ENCODE data around the gene JOSD2.

Gene JOSD2

DNA sequence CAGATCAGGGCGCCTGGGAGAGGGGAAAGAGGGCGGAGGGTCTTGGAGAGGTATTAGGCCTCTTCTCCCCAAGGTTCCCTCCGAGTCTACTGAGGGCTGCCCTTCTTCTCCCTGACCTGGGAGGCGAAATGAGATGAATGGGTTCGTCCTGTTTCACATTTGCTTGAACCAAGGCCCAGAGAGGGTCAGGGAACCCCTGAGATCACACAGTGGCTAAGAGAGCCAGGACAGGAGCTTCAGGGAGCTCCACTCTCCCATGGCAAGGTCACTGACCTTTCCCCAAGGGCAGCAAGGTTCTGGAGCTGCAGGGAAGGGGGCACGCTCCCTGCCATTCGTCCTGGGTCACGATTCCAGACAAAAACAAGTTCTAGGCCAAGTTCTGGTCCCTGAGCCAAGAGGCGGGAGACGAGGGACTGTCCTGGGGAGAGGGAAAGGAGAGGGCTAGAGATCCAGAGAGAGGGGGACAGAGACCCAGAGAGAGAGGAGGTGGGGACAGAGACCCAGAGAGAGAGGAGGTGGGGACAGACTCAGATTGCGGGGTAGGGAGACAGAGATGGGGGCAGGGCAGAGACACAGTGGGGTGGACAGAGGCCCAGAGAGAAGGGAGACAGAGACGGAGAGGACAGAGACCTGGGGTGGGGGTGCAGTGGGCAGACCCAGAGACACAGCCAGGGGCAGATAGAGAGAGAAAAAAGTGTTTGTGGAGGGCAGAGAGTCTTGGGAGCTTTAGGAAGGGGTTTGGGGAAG, 2.2 kb upstream of the JOSD2 start:
- DNase-seq (ENCODE audit: low read depth) = no peak

DNA sequence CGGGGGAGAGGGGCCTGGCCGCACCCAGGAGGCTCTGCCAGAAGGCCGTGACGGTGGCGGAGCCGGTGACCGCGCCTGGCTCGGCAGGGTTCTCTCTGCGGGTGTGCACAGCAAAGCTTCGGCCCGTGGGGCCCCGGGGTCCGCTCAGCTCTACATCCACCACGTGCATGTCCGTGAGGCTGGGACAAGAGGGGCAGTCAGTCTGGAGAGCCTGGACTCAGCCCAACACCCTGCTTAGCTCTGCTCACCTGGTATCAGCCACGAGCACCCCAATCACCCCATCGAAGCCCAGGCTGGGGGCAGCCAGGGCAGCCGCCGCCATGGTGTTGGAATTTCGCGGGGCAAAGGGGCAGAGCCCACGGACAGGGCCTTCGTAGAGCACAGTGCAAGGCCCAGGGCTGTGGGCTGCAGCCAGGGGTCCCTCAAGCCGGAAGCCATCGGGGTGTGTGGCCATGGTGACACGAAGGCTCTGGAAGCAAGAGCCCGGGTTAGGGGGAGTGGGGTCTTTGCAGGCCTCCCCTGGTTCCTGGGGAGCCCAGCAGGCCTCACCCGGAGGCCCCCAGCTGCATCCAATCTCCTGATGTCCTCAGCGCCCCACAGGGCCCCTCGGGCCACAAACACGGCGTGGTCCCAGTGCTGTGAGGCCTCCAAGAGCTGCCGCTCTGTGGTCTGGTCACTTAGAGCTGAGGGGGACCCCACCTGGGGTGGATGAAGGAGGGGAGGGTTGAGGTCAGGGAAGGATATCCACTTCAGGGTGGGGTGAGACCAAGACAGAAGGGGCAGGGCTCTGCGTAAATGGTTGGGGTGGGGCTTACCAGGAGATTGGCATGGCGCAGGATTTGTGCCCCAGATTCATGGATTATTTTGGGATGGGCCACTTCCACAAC, 1.4 kb upstream of the JOSD2 start:
- no peak for DNase-seq (ENCODE audit: low read depth)

DNA sequence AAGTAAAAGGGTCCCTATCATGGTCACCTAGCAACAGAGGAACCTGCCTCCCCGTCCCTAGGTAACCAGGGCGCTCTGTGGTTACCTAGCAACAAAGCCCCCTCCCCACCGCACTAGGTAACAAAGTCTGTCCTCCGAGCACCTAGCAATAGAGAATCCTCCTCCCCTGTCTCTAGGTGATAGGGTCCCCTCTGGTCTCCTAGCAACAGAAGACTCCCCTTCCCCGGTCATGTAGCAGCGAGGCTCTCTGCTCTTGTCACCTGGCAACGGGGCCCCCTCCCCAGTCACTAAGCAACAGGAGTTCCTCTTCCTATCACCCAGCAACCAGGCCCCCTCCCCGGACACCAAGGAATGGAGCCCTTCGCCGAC, 307 bp downstream of the JOSD2 start:
- DNase-seq (ENCODE audit: low read depth) = no peak

DNA sequence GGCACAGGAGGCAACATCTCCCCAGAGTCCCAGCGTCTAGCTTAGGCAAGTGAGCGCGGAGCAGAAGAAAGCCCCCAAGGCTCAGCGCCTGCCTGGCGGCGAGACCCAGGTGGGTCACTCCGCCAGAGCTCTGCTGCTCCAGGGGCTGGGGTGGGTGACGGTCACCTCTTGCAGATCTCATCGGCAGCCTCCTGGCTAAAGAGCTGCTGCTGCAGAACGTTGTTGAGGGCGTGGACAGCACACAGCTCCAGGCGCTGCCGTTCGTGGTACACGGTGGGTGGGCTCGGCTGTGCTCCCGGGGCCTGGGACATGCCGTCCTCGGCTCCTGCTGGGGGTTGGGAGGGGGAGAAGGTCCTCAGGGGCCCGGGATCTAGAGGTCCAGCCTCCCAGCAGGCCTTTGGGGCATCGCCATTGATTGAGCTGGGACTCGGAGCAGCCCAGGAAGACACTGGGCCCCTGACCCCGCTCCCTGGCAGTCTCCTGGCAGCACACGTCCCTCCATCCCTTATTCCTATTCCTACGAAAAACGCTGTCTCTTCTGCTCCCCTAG, 795 bp downstream of the JOSD2 start:
- DNase-seq (ENCODE audit: low read depth) = no peak

DNA sequence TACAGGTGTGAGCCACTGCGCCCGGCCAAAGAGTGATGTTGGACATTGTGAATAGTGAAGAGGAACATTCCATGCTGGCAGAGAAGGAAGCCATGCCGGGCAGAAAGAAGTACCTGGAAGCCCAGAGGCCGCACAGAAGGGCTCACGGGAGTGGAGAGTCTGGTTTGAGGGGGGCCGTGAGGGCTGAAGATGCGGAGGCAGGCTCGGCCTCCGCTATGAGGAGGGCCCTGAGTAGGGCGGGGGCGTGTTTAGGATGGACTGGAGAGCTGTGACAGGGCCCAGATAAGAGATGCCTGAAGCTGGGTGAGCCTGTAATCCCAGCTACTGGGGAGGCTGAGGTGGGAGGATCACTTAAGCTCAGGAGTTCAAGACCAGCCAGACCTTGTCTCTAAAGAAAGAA, 1.6 kb downstream of the JOSD2 start:
- DNase-seq (ENCODE audit: low read depth) = no peak

DNA sequence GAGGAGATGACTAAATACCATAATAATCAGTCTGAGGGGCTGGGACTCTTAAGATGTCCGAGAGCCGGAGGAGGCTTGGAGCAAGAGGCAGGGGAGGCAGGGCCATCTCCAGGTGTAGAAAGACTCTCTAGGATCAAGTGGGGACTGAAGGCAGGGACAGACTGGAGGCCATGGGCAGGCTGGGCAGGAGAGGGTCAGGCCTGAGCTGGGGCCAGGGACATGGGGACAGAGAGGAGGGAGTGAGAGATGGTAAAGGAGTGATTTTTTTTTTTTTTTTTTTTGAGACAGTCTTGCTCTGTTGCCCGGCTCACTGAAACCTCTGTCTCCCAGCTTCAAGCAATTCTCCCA, 2.2 kb downstream of the JOSD2 start:
- no peak for DNase-seq (ENCODE audit: low read depth)

DNA sequence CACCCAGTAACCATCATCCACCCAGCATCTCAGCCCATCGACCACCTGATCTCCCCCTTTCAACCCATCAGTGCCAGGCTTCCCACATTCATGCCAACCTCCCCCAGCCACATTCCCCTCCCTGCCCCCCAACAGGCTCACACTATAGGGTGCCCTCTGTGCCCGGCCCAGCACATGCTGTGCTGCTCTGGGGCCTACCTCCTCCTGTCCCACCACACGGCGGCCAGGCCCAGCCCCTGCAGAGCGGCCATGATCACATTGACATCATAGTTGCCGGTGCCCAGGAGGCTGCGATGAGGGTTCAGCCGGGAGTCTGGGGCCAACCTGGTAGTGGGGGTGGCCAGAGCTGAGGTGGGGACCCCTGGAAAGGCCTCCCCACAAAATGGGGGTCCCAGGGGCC, 3.6 kb downstream of the JOSD2 start:
- DNase-seq (ENCODE audit: low read depth) = no peak

DNA sequence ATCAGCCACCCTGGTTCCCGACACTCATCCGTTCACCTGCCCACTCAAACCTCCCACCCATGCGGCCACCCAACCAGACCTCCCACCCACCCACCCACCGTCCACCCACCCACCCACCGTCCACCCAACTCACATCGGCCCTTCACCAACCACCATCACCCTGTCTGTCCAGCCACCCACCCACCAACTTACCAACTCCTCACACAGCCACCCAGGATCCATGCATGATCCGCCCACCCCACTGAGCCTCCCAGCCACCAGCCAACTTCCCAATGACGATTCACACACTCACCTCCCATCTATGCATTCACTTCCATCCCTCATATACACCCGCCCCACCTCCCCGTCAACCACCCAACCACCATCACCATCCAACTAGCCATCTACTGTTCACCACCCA, 4.3 kb downstream of the JOSD2 start:
- no peak for DNase-seq (ENCODE audit: low read depth)

DNA sequence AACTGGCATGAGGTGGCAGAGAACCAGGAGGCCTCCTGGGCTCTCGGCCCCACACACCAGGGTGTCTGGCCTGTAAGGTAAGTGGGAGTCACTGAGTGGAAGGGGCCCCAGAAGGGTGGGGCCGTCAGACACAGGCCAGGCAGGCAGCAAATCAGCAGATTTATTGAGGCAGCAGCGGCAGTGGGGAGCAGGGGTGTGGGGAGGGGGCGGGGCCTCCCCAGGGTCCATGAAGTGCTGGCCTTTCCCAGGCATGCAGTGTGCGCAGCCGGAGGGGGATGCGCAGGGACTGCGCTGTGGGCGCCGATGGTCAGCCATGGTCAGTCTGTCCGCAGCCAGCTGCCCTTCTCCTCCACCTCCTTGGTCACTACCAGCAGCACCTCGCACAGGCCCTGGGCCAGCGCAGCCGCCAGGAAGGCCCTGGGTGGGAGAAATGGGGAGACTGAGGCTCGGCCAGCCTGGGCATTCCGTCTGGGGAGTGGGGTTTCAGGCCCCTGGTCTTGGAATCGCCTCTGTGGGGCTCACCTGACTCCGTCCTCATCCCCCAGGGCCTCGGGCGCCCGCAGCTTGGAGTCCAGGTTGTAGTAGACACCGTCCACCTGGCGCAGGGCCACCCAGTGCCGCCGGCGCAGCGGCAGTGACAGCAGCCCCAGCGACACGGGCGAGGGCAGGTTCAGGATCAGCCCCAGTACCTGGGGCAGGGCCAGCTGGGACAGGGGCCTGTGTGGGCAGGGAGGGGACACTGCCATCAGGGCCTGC, 5.0 kb downstream of the JOSD2 start:
- DNase-seq (ENCODE audit: low read depth) = no peak

DNA sequence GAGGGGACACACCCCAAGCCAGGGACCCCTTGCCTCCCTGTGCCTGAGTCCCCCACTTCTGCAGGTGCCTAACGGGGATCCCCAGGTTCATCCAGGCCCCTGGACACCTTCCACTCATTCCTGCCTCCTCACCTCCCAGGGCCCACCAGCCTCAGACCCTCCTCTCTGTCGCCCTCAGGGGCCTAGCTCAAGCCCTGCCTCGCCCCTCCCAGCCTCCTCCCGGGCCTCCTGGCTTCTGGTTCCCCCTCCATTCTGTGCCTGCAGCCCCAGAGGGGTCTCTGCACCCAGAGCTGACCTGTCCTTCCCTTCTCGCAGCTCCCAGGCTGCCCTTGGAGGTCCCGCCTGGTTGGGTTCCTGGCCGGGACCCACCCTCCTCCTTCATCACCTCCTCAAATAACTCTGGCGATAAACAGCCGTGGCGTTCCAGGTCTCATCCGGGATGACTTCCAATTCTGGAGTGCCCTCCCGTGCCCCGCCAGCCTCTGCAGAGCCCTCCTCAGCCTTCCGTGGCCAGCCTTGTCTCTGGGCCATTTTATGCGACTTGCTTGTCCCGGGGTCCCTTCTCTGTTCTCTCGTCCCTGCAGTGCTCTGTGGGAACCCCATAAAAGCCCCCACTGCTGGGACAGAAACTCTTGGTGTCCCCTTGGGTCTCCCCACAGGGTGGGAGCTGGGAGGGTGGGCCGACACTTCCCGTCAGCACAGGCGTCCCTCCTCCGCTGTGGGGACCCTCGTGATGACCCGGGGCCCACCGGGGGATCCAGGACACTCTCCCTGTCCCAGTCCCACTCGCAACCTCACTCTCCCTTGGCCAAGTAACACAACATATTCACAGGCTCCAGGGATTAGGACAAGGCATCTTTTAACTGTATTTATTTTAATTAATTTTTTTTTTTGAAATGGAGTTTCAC, 9.2 kb downstream of the JOSD2 start:
- DNase-seq (ENCODE audit: low read depth) = no peak

DNA sequence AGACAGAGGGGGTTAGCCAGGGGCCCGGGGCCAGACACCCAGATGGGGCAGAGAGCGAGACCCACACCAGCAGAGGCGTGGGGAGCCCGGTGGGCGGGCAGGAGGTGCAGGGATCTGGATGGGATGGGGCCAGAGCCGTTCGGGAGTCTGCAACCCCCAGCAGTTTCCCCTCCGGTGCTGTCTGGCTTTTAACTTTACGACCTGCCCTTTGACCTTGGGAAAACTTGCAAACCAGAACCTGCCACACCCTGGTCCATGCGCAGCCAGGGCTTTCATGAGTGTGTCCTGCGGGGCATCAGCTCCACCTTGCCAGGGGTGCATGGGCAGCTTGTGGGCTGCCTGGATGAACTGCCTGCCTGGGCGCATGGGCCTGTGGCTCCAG, 9.8 kb downstream of the JOSD2 start:
- DNase-seq (ENCODE audit: low read depth) = no peak

DNA sequence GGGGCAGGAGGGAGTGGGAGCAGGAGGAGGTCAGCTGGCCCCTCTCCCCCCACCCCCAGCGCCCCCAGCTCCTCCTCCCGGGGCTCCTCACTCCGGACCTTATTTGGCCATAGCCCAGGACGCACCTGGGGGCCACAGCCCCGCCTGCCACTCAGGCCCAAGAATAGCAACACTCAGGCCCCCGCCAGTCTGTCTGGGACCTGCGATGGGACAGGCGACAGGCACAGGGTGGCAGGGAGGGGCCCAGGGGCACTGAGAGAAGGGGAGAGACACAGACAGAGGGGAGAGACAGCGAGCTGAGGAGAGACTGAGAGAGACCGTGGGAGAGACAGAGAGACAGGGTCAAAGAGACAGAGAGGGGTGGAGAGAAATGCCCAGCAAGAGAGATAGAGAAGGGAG, 10.2 kb downstream of the JOSD2 start:
- no peak for DNase-seq (ENCODE audit: low read depth)

DNA sequence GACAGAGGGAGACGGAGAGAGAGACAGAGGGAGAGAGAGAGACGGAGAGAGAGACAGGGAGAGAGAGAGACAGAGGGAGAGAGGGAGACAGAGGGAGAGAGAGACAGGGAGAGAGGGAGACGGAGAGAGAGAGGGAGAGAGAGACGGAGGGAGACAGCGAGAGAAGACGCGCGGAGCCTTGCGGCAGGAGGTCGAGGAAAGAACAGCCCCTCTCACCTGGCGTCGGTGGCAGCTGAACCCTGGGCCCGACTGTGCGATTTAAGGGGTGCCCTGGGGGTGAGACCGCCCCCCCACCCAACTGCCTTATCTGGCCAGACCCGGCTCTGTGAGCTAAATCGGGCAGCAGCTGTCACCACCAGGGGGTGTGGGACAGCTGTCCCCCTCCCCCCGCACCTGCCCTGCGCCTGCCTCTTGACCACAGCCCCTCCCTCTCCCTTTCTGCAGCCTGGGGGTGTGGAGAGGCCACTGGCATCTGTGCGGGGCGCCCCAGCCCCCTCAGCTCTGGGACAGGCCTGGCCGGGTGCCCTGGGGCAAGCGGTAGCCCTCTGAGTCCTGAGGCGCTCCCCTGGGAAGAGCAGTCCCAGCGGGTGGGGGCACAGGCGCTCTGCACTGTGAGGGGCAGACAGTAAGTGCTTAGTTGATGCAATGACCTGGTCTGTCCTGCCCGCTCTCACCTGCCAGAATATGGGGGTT, 10.8 kb downstream of the JOSD2 start:
- no peak for DNase-seq (ENCODE audit: low read depth)

DNA sequence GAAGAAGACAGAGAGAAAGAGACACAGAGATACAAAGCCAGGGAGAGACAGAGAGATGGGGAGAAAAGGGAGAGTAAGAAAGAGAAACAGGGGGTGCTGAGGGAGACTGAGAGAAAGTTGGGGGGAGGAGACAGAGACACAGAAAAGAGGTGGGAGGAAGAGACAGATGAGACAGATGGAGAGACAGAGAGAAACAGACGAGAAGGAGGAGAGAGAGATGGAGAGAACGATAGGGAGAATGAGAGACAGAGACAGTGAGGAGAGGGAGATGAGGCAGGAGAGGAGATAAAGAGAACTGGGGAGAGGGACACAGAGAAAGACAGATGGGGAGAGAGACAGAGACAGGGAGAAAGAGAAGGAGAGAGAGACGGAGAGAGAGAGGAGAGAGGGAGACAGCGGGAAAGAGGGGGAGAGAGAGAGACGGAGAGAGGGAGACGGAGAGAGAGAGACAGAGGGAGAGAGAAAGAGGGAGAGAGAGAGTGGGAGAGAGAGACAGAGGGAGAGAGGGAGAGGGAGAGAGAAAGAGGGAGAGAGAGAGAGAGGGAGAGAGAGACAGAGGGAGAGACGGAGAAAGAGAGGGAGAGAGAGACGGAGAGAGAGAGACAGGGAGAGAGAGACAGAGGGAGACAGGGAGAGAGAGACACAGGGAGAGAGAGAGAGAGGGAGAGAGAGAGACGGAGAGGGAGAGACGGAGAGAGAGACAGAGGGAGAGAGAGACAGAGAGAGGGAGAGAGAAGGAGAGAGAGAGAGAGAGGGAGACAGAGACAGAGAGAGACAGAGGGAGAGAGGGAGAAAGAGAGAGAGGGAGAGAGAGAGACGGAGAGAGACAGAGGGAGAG, 12.6 kb downstream of the JOSD2 start:
- DNase-seq (ENCODE audit: low read depth) = no peak

DNA sequence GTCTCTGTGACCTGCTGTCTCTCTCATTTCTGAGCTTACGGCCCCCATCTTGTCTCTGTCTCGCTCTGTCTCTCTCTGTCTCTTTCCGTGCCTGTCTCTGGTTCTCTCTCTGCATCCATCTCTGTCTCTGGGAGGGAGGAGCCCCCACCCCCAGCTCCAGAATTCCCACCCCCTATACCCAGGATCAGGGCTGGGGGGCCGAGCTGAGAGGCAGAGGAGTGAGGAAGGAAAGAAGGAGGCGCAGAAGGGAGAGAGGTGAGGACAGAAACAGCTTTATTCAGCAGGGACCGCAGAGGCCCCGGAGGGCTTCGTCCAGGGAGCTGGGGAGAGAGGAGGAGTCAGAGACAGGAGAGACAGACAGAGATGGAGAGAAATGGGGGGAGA, 14.0 kb downstream of the JOSD2 start:
- DNase-seq (ENCODE audit: low read depth) = no peak

DNA sequence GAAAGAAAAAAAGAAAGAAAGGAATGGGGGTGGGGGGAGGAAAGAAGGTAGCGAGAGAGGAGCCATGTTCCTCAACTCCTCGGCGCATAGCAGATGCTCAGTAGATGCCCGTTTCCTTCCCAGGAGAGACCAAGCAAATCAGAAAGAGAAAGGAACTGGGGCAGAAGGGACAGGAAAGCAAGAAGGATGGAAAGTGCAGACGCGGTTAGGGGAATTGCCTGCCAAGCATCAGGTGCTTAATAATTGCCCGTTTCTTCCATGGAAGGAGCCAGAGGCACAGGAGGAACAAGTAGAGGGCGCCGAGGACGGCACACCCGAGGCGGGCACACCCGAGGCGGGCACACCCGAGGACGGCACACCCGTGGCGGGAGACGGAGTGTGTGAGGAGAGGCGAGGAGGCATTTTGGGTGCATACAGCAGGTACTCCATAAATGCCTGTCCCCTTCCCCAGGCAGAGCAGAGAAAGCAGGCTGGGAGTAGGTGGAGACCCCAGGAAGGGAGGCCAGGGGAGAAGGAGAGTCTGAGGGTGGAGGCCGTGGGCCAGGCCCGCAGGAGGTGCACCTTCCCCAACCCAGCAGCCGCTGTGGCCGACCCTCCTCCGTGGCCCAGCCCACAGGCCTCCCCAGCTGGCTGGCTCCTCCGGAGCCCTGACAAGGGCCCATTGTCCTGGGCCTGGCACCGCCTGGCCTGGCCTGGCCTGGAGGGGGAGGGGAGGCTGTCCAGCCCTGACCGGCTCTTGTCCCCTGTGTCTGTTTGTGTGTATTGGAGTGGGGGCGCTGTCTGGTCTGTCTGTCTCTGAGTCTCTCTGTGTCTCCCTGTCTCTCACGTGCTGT, 14.6 kb downstream of the JOSD2 start:
- DNase-seq (ENCODE audit: low read depth) = no peak

DNA sequence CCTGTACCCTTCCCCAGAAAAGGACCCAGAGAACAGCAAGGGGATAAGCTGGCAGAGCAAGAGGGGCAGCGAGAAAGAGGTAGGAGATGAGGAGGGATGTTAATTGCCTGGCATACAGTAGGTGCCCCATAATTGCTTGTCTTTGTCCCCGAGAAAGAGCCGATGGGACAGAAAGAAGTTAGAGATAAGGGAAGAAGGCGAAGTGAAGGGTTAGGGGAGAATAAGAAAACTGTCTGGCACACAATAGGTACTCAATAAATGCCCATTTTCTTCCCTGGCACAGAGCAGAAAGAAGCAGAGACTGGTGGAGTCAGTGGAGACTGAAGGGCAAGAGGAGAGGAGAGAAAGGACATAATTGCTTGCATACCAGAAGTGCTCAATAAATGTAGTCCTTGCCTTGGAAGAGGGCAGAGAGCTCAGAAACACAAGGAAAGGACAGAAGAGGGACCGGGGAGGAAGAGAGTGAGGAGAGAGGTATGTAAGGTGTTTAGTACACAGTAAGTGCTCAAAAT, 15.9 kb downstream of the JOSD2 start:
- DNase-seq (ENCODE audit: low read depth) = no peak

DNA sequence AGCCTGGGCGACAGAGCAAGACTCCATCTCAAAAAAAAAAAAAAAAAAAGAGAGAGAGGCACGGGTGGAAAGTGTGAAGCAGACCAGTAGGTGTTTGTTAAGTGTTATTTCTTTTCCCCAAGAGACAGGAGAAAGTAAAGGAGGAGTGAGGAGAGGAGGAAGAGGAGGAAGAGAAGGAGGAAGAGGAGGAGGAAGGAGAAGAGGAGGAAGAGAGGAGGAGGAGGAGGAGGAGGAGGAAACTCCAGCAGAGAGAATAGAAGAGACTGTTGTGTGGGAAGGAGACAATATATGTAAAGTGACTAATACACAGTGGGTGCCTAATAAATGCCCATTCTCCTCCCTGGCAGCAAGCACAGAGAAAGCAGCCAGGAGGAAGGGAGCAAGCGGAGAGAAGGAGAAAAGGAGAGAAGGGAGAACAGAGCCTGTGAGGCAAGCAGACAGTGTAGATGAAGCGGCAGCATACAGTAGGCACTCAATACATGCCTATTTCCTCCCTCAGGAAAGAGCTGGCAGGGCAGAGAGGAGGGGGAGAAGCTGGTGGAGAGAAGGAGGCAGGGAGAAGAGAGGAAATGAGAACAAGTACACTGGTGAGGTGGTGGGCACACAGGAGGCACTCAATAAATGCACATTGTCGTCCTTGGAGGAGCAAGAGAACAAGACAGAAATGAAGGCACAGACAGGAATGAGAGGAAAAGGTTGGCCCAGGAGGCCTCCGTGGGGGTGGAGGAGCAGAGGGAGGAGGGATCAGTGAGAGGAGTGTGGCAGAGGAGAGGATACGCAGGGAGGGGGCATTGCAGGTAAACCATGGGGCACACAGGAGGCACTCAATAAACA, 16.6 kb downstream of the JOSD2 start:
- no peak for DNase-seq (ENCODE audit: low read depth)

Data from GM04504 (cell line).